ENCODE measurements around the gene SPAM1. TPM values are rescaled to one million over a fixed set of nuclear protein-coding genes. Genes with fewer than 3 reads are reported as not detected.

The SPAM1 gene
- total RNA-seq, 4 donors from 2014 or later = not detected

Other genes with a start within 250 kb of the SPAM1 start
- 10 to 100 TPM; 36.0 to 51.5 (median 38.5) TPM for gene WASL, start 176.2 kb upstream of the SPAM1 start, total RNA-seq
- not detected for gene HYAL4, start 80.1 kb upstream of the SPAM1 start, total RNA-seq
- not detected for gene TMEM229A, start 107.8 kb downstream of the SPAM1 start, total RNA-seq